HepG2 (cell line): ENCODE data around the gene ERLEC1. TPM values are rescaled to one million over a fixed set of nuclear protein-coding genes. Genes with fewer than 3 reads are reported as not detected.

Experiments
- FOXM1 ChIP-seq: sonication (generic); formaldehyde crosslinking; IDR thresholded peaks from 2 replicates; pipeline ENCODE4 v1.5.0; 2020; ENCODE audit warnings: missing genetic modification reagents
- KLF16 ChIP-seq, 2 experiments: sonication (generic) in 1 of 2; formaldehyde crosslinking in 1 of 2; IDR thresholded peaks; 2 replicates each; pipeline versions ENCODE4 v1.6.1 to v1.8.0; 2016 to 2023; ENCODE audit warnings: missing genetic modification reagents in 2 of 2, missing compliant biosample characterization in 1 of 2
- NAIF1 ChIP-seq: sonication (generic); formaldehyde crosslinking; IDR thresholded peaks from 2 replicates; pipeline ENCODE4 v1.5.0; 2020; ENCODE audit warnings: mild to moderate bottlenecking, missing genetic modification reagents, borderline replicate concordance
- RARA ChIP-seq: IDR thresholded peaks from 2 replicates; pipeline ENCODE4 v1.6.1; 2016; ENCODE audit warnings: missing genetic modification reagents, missing compliant biosample characterization
- RARG ChIP-seq: sonication (generic); formaldehyde crosslinking; IDR thresholded peaks from 2 replicates; pipeline ENCODE4 v1.4.0; 2020; ENCODE audit warnings: low read depth, mild to moderate bottlenecking, missing genetic modification reagents
- SOX13 ChIP-seq, 3 experiments: fragments of 450-650 bp in 1 of 3; sonication (generic) in 1 of 3; formaldehyde crosslinking in 1 of 3; IDR thresholded peaks in 2 of 3; conservative IDR thresholded peaks in 1 of 3; 2 replicates each; pipeline versions ENCODE4 v1.5.0 to v1.6.1; 2016 to 2020; ENCODE audit warnings: antibody characterized with exemption in 1 of 3, mild to moderate bottlenecking in 1 of 3, missing compliant biosample characterization in 1 of 3, missing genetic modification reagents in 1 of 3, moderate library complexity in 1 of 3
- SOX6 ChIP-seq, 2 experiments: fragments of 450-650 bp in 1 of 2; sonication (generic) in 1 of 2; formaldehyde crosslinking in 1 of 2; IDR thresholded peaks; 2 replicates each; pipeline versions ENCODE4 v1.4.0 to v1.6.1; 2017 to 2020; ENCODE audit warnings: antibody characterized with exemption in 1 of 2, mild to moderate bottlenecking in 1 of 2, missing genetic modification reagents in 1 of 2
- SP140L ChIP-seq: sonication (generic); formaldehyde crosslinking; IDR thresholded peaks from 2 replicates; pipeline ENCODE4 v1.4.0; 2020; ENCODE audit warnings: missing genetic modification reagents, borderline replicate concordance
- TOPORS ChIP-seq: sonication (generic); formaldehyde crosslinking; IDR thresholded peaks from 2 replicates; pipeline ENCODE4 v1.8.0; 2023; ENCODE audit warnings: mild to moderate bottlenecking, missing genetic modification reagents
- ZBTB21 ChIP-seq: sonication (generic); formaldehyde crosslinking; IDR thresholded peaks from 2 replicates; pipeline ENCODE4 v1.4.0; 2020; ENCODE audit warnings: missing genetic modification reagents
- ZKSCAN8 ChIP-seq: IDR thresholded peaks from 2 replicates; pipeline ENCODE4 v1.6.1; 2016; ENCODE audit warnings: borderline replicate concordance, missing genetic modification reagents, missing compliant biosample characterization
- ZNF512B ChIP-seq: sonication (generic); formaldehyde crosslinking; IDR thresholded peaks from 2 replicates; pipeline ENCODE4 v1.5.1; 2020; ENCODE audit warnings: missing genetic modification reagents, mild to moderate bottlenecking, borderline replicate concordance
- ZNF598 ChIP-seq: sonication (generic); formaldehyde crosslinking; IDR thresholded peaks from 2 replicates; pipeline ENCODE4 v1.5.1; 2020; ENCODE audit warnings: mild to moderate bottlenecking, missing genetic modification reagents, borderline replicate concordance
- ZNF660 ChIP-seq: sonication (generic); formaldehyde crosslinking; IDR thresholded peaks from 2 replicates; pipeline ENCODE4 v1.5.1; 2020; ENCODE audit warnings: mild to moderate bottlenecking, low read depth, missing genetic modification reagents, borderline replicate concordance
- ZNF766 ChIP-seq: sonication (generic); formaldehyde crosslinking; IDR thresholded peaks from 2 replicates; pipeline ENCODE4 v1.5.0; 2020; ENCODE audit warnings: missing genetic modification reagents, borderline replicate concordance
- polyA plus RNA-seq, 8 experiments: library from polyadenylated mRNA; depleted of rRNA in 3 of 8; stranded (reverse) in 7 of 8; unstranded in 1 of 8; fragments of >200 nt; fragmentation: Illumina TruSeq in 4 of 8; extraction: Trizol in 4 of 8; gene quantifications; 2 replicates each; pipeline versions ENCODE4 v1.2.1 to v1.2.3, GENCODE V29; 2011 to 2016; ENCODE audit warnings: low read depth in 4 of 8, missing spikeins in 1 of 8, mixed read lengths in 1 of 8; ENCODE audit not compliant: insufficient read depth in 1 of 8
- total RNA-seq, 5 experiments: library from RNA; depleted of rRNA; stranded (reverse); fragments of >200 nt; fragmentation: Illumina TruSeq; extraction: Trizol; gene quantifications; 2 replicates each; pipeline ENCODE4 v1.2.3, GENCODE V29; 2016; ENCODE audit warnings: low read depth in 1 of 5
- TF ChIP-seq, protein P1 (sequence below): IDR thresholded peaks from 2 replicates; pipeline ENCODE4 v1.6.1; 2016; ENCODE audit warnings: missing compliant biosample characterization, missing genetic modification reagents, borderline replicate concordance
- TF ChIP-seq, protein P2 (sequence below): fragments of 450-650 bp; IDR thresholded peaks from 2 replicates; pipeline ENCODE4 v1.6.1; 2017
- TF ChIP-seq, protein P3 (sequence below): sonication (generic); formaldehyde crosslinking; IDR thresholded peaks from 2 replicates; pipeline ENCODE4 v1.5.0; 2020; ENCODE audit warnings: mild to moderate bottlenecking, missing genetic modification reagents, moderate library complexity

ERLEC1 gene
- total and polyA plus RNA-seq, 2 of the 13 experiments (the other 11 are each of a cell fraction or from before 2014, with no cell fraction given) = 87.3 to 88.4 TPM

DNA sequence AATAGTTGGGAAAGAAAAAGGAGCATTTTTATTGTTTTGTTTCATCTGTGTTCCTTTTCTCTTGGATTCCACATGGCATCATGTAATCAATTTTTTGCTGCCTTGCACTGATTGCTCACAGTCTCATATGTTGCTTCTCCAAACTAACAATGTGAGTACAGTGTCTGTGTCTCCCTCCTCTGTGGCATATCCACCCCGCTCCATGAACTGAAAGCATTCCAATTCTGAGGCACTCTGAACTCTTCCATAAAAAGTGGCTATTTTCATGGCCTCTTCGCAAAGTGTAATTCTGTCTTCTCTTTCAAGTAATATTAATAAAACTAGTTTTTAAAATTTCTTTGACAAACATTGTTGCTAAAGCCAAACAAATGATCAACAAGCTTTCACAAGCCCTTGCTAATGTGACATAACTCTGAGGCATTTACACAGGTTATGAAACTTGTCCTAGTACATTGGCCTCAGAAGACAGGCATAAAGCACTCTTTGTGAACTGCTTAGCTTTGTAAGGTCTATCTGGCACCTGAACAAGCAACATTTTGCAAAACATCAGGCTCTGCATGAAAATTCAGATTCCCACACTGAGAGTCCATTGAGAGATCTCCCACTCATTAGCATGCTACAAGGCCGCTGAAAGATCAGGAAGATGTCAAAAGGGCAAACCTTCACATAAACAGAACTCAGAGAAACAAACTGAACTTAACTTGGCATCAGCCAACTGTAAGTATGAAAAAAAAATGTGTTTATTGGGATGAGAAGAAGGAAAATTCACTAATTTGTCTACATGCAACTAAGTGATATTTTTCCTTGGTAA is 39.9 kb downstream of the ERLEC1 start (continued):
- TF ChIP-seq, protein P1, sequence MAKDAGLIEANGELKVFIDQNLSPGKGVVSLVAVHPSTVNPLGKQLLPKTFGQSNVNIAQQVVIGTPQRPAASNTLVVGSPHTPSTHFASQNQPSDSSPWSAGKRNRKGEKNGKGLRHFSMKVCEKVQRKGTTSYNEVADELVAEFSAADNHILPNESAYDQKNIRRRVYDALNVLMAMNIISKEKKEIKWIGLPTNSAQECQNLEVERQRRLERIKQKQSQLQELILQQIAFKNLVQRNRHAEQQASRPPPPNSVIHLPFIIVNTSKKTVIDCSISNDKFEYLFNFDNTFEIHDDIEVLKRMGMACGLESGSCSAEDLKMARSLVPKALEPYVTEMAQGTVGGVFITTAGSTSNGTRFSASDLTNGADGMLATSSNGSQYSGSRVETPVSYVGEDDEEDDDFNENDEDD = peak; percentile 42; the same call in 1 of the 2 replicates
- peak; percentile 55; the same call in 1 of the 2 replicates for TF ChIP-seq ZBTB21 (CRISPR knock-in tag)
- no peak for TF ChIP-seq SOX6 (IDR thresholded peaks at IDR 0.05)
- TF ChIP-seq SOX6 (CRISPR knock-in tag; IDR thresholded peaks at IDR 0.05) = peak; percentile 99
- peak; percentile 87 for TF ChIP-seq SP140L
- peak; percentile 55; the same call in 1 of the 2 replicates for TF ChIP-seq ZNF766 (CRISPR knock-in tag)
- TF ChIP-seq ZNF660 (CRISPR knock-in tag) = no peak
- TF ChIP-seq, protein P2, sequence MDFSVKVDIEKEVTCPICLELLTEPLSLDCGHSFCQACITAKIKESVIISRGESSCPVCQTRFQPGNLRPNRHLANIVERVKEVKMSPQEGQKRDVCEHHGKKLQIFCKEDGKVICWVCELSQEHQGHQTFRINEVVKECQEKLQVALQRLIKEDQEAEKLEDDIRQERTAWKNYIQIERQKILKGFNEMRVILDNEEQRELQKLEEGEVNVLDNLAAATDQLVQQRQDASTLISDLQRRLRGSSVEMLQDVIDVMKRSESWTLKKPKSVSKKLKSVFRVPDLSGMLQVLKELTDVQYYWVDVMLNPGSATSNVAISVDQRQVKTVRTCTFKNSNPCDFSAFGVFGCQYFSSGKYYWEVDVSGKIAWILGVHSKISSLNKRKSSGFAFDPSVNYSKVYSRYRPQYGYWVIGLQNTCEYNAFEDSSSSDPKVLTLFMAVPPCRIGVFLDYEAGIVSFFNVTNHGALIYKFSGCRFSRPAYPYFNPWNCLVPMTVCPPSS = no peak
- no peak; the same call in 1 of the 2 replicates for TF ChIP-seq RARG (CRISPR knock-in tag)
- no peak for TF ChIP-seq ZNF598 (CRISPR knock-in tag)
- peak; percentile 97 for TF ChIP-seq ZKSCAN8 (CRISPR knock-in tag)
- TF ChIP-seq FOXM1 (CRISPR knock-in tag) = no peak
- TF ChIP-seq ZNF512B (CRISPR knock-in tag) = 0 out of 2 replicates have a peak, but pooled peaks have one; percentile 29
- peak; percentile 87 for TF ChIP-seq SOX13 (IDR thresholded peaks at IDR 0.05)
- TF ChIP-seq SOX13 (CRISPR knock-in tag; conservative IDR thresholded peaks at IDR 0.05 in 1 of 2, IDR thresholded peaks at IDR 0.05 in 1 of 2) = peak in 1 of 2 experiments; percentile 98; a peak in 2 of 4 replicates
- peak; percentile 42; the same call in 1 of the 2 replicates for TF ChIP-seq NAIF1 (CRISPR knock-in tag)
- peak; percentile 99 for TF ChIP-seq RARA (CRISPR knock-in tag)
- TF ChIP-seq KLF16 (CRISPR knock-in tag; IDR thresholded peaks at IDR 0.05) = peak in 1 of 2 experiments; percentile 99; a peak in 2 of 4 replicates
- TF ChIP-seq, protein P3, sequence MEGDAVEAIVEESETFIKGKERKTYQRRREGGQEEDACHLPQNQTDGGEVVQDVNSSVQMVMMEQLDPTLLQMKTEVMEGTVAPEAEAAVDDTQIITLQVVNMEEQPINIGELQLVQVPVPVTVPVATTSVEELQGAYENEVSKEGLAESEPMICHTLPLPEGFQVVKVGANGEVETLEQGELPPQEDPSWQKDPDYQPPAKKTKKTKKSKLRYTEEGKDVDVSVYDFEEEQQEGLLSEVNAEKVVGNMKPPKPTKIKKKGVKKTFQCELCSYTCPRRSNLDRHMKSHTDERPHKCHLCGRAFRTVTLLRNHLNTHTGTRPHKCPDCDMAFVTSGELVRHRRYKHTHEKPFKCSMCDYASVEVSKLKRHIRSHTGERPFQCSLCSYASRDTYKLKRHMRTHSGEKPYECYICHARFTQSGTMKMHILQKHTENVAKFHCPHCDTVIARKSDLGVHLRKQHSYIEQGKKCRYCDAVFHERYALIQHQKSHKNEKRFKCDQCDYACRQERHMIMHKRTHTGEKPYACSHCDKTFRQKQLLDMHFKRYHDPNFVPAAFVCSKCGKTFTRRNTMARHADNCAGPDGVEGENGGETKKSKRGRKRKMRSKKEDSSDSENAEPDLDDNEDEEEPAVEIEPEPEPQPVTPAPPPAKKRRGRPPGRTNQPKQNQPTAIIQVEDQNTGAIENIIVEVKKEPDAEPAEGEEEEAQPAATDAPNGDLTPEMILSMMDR = no peak
- TF ChIP-seq TOPORS = peak; percentile 54; the same call in 1 of the 2 replicates
